ENCODE measurements around the gene HBZ. TPM values are rescaled to one million over a fixed set of nuclear protein-coding genes. Genes with fewer than 3 reads are reported as not detected.

HBZ gene
- total RNA-seq, 1 donor from 2014 or later, result not detected

Small RNAs within 50 kb of the gene (small RNA-seq; reads per million reads assigned to genes)
- gene RF00019, result not detected

Other genes with a start within 250 kb of the HBZ start
- gene POLR3K, start 99.0 kb upstream of the HBZ start, total RNA-seq, result 4.9 TPM
- 14.3 TPM for gene SNRNP25, start 98.8 kb upstream of the HBZ start, total RNA-seq
- 1.6 TPM for gene RHBDF1, start 80.0 kb upstream of the HBZ start, total RNA-seq
- 48.9 TPM for gene MPG, start 74.4 kb upstream of the HBZ start, total RNA-seq
- 8.2 TPM for gene NPRL3, start 14.0 kb upstream of the HBZ start, total RNA-seq
- 29.3 TPM for gene HBM, start 13.3 kb downstream of the HBZ start, total RNA-seq
- 823 TPM for gene HBA2, start 20.2 kb downstream of the HBZ start, total RNA-seq
- 371 TPM for gene HBA1, start 24.0 kb downstream of the HBZ start, total RNA-seq
- 6.9 TPM for gene HBQ1, start 27.8 kb downstream of the HBZ start, total RNA-seq
- gene LUC7L, start 76.8 kb downstream of the HBZ start, total RNA-seq, result 75.0 TPM
- gene FAM234A, start 82.2 kb downstream of the HBZ start, total RNA-seq, result 17.1 TPM
- 6.5 TPM for gene RGS11, start 123.3 kb downstream of the HBZ start, total RNA-seq
- 51.4 TPM for gene ARHGDIG, start 127.9 kb downstream of the HBZ start, total RNA-seq
- gene PDIA2, start 130.5 kb downstream of the HBZ start, total RNA-seq, result 11.4 TPM
- gene AXIN1, start 200.1 kb downstream of the HBZ start, total RNA-seq, result 24.5 TPM
- gene MRPL28, start 217.9 kb downstream of the HBZ start, total RNA-seq, result 44.8 TPM
- gene PGAP6, start 229.3 kb downstream of the HBZ start, total RNA-seq, result 18.8 TPM
- gene NME4, start 244.6 kb downstream of the HBZ start, total RNA-seq, result 12.6 TPM
- gene DECR2, start 249.2 kb downstream of the HBZ start, total RNA-seq, result 7.7 TPM